HCT116 (cell line): ENCODE data around the gene CAMKK1. TPM values are rescaled to one million over a fixed set of nuclear protein-coding genes. Genes with fewer than 3 reads are reported as not detected.

Experiments
- ATAC-seq: fragments of 200-7000 bp; cut with Tn5 transposase; 2 replicates; pipeline ENCODE4 v1.9.1; 2020; ENCODE audit warnings: mild to moderate bottlenecking, moderate library complexity
- BruUV-seq: library from RNA; stranded (reverse); fragments of 400-500 nt; replicated peaks from 2 replicates; lab custom pipeline; 2021; lab: Mats Ljungman, UMichigan
- CTCF ChIA-PET: fragments of 300-600 bp; sonication (Branson Sonifier 250); formaldehyde crosslinking; loops from one replicate; lab custom pipeline; 2021; ENCODE audit warnings: antibody characterized with exemption; lab: Charles Lee
- POLR2A ChIA-PET: fragments of 300-600, 350-600 bp; sonication (Branson Sonifier 250); formaldehyde crosslinking; loops from one replicate; lab custom pipeline; 2021; ENCODE audit warnings: antibody characterized with exemption; lab: Charles Lee
- RAD21 ChIA-PET, 2 experiments: fragments of 300-600 bp; sonication (Branson Sonifier 250); formaldehyde crosslinking; loops; one replicate each; lab custom pipeline; 2023; ENCODE audit warnings: low total read pairs in 2 of 2; ENCODE audit not compliant: uncharacterized antibody in 2 of 2, unreplicated experiment in 2 of 2, low non-redundant PET in 1 of 2; lab: Charles Lee
- DNase-seq: peaks from one replicate; pipeline ENCODE4 v3.0.0-alpha.2; 2010; ENCODE audit warnings: low read depth, low spot score
- H2AFZ ChIP-seq: fragments of 200-600 bp; shearing (Covaris generic), sonication (generic); 2 replicates; pipeline ENCODE4 v1.6.1; 2017; ENCODE audit warnings: low read depth, mixed run types, mixed read lengths, antibody characterized with exemption, low read length; ENCODE audit not compliant: poor library complexity, severe bottlenecking
- H3K27ac ChIP-seq: 2 replicates; pipeline ENCODE4 v1.5.1; 2012; ENCODE audit warnings: low read depth, low read length
- H3K27me3 ChIP-seq: fragments of 200-600 bp; sonication (generic); 2 replicates; pipeline ENCODE4 v1.6.1; 2016; ENCODE audit warnings: mixed run types, low read length, mixed read lengths; ENCODE audit not compliant: insufficient read depth
- H3K36me3 ChIP-seq, 2 experiments: fragments of 200-500 bp in 1 of 2; fragments of 200-600 bp in 1 of 2; sonication (Bioruptor generic) in 1 of 2; sonication (generic) in 1 of 2; 2 replicates each; pipeline versions ENCODE4 v1.5.1 to v1.6.1; 2014 to 2016; ENCODE audit warnings: low read length in 2 of 2, inconsistent platforms in 1 of 2, mixed read lengths in 1 of 2, mixed run types in 1 of 2; ENCODE audit not compliant: insufficient read depth in 2 of 2, control insufficient read depth in 1 of 2
- H3K4me1 ChIP-seq, 2 experiments: fragments of 200-600 bp in 1 of 2; sonication (generic) in 1 of 2; 2 replicates each; pipeline versions ENCODE4 v1.5.1 to v1.6.1; 2012 to 2017; ENCODE audit warnings: low read length in 2 of 2, inconsistent platforms in 1 of 2, mild to moderate bottlenecking in 1 of 2, mixed read lengths in 1 of 2, mixed run types in 1 of 2, moderate library complexity in 1 of 2; ENCODE audit not compliant: insufficient read depth in 2 of 2, control insufficient read depth in 1 of 2
- H3K4me2 ChIP-seq: fragments of 200-600 bp; sonication (generic); 2 replicates; pipeline ENCODE4 v1.6.1; 2017; ENCODE audit warnings: mixed run types, low read length, mixed read lengths
- H3K4me3 ChIP-seq, 2 experiments: fragments of 200-600 bp in 1 of 2; sonication (generic) in 1 of 2; replicated peaks in 1 of 2; 2 replicates each; pipeline ENCODE4 v1.5.1; 2011 to 2016; ENCODE audit warnings: low read length in 2 of 2, control low read depth in 1 of 2, low read depth in 1 of 2, mild to moderate bottlenecking in 1 of 2, mixed read lengths in 1 of 2, mixed run types in 1 of 2
- H3K79me2 ChIP-seq: fragments of 200-600 bp; sonication (generic); 2 replicates; pipeline ENCODE4 v1.6.1; 2017; ENCODE audit warnings: mild to moderate bottlenecking, mixed run types, low read length, moderate library complexity, mixed read lengths; ENCODE audit not compliant: insufficient read depth
- H3K9ac ChIP-seq: fragments of 200-600 bp; sonication (generic); 2 replicates; pipeline ENCODE4 v1.6.1; 2016; ENCODE audit warnings: low read length, mixed read lengths
- H3K9me2 ChIP-seq: fragments of 200-600 bp; sonication (generic), shearing (Covaris generic); 2 replicates; pipeline ENCODE4 v1.6.1; 2017; ENCODE audit warnings: mixed run types, mild to moderate bottlenecking, moderate library complexity; ENCODE audit not compliant: insufficient read depth
- H3K9me3 ChIP-seq, 2 experiments: fragments of 200-500 bp in 1 of 2; fragments of 200-600 bp in 1 of 2; sonication (Bioruptor generic) in 1 of 2; sonication (generic) in 1 of 2; 2 replicates each; pipeline ENCODE4 v1.6.1; 2014 to 2017; ENCODE audit warnings: low read length in 2 of 2, mixed read lengths in 2 of 2, inconsistent platforms in 1 of 2, low read depth in 1 of 2, mild to moderate bottlenecking in 1 of 2, mixed run types in 1 of 2, moderate library complexity in 1 of 2; ENCODE audit not compliant: control insufficient read depth in 1 of 2, insufficient read depth in 1 of 2
- H4K20me1 ChIP-seq: fragments of 200-600 bp; sonication (generic), shearing (Covaris generic); 2 replicates; pipeline ENCODE4 v1.6.1; 2017; ENCODE audit warnings: mixed run types, mild to moderate bottlenecking, moderate library complexity; ENCODE audit not compliant: insufficient read depth
- CEBPB ChIP-seq: IDR thresholded peaks from 2 replicates; pipeline ENCODE4 v1.6.1; 2012; ENCODE audit warnings: low read depth
- FOSL1 ChIP-seq: IDR thresholded peaks from 2 replicates; pipeline ENCODE4 v1.6.1; 2012; ENCODE audit warnings: low read depth
- REST ChIP-seq: IDR thresholded peaks from 2 replicates; pipeline ENCODE4 v1.6.1; 2012; ENCODE audit warnings: low read depth
- SIN3A ChIP-seq: IDR thresholded peaks from 2 replicates; pipeline ENCODE4 v1.6.1; 2012; ENCODE audit warnings: low read depth
- SP1 ChIP-seq: IDR thresholded peaks from 2 replicates; pipeline ENCODE4 v1.6.1; 2012; ENCODE audit warnings: low read depth
- SRF ChIP-seq: IDR thresholded peaks from 2 replicates; pipeline ENCODE4 v1.6.1; 2012; ENCODE audit warnings: low read depth
- ZNF274 ChIP-seq: fragments of 200-500 bp; sonication (Bioruptor generic); IDR thresholded peaks from 2 replicates; pipeline ENCODE4 v1.6.1; 2014; ENCODE audit warnings: mild to moderate bottlenecking, low read depth, low read length, inconsistent platforms
- intact Hi-C: fragments of 100-400 bp; cut with micrococcal nuclease; formaldehyde crosslinking; loops from 2 replicates; pipeline ENCODE4 v1.10.0; 2022
- total RNA-seq: library from RNA; stranded (reverse); gene quantifications from one replicate; pipeline ENCODE4 v1.2.1, GENCODE V29; 2021; ENCODE audit not compliant: unreplicated experiment

Gene CAMKK1
- total RNA-seq, 1 experiment from 2014 or later, result 10.6 TPM

- TF ChIP-seq ZNF274, result no peak
- no peak for TF ChIP-seq SIN3A
- TF ChIP-seq REST, result no peak
Observed at GRCh38 chr17:3905017-3905520, 12.2 kb upstream of the CAMKK1 start (continued).

- no peak overlapping the region for H3K9ac ChIP-seq
- CTCF ChIA-PET, result interaction anchor here (1.5 to 4.2 kb wide), 3 partner anchors 10 to 167 kb away, joined by 6 to 48 read pairs (median 7); partner anchors contain the start of gene NCBP3
- no peak overlapping the region for H3K27ac ChIP-seq
- no peaks in the 10 kb centered on the region for H3K9me2 ChIP-seq
- no peaks in the 10 kb centered on the region for H4K20me1 ChIP-seq
- H3K4me1 ChIP-seq, result no peaks in the 10 kb centered on the region
- H3K36me3 ChIP-seq, result no peaks in the 10 kb centered on the region
- RAD21 ChIA-PET, result no interaction called here
- H3K4me3 ChIP-seq, result no peak overlapping the region
- intact Hi-C loops, result no loop called here
- DNase-seq (no peak), ATAC-seq (no peak)
- POLR2A ChIA-PET, result no interaction called here
- no TSS peak for BruUV-seq
- no peak overlapping the region for H3K4me2 ChIP-seq
- no peak for TF ChIP-seq CEBPB
- no peak for TF ChIP-seq SRF
- TF ChIP-seq SP1, result no peak
- TF ChIP-seq FOSL1, result no peak
- TF ChIP-seq ZNF274, result no peak
- TF ChIP-seq, all 23 proteins: peak for 0
- Histone ChIP-seq H2AFZ (no peak overlapping the region), H3K9me3 (no peaks in the 10 kb centered on the region), H3K79me2 (no peaks in the 10 kb centered on the region), H3K27me3 (no peaks in the 10 kb centered on the region)
Observed at GRCh38 chr17:3904501-3904900, 11.6 kb upstream of the CAMKK1 start.
